HG02852 (cell line): ENCODE results near the gene EFCAB12.
"Not testable (repeated sequence)": the region's sequence is repeated elsewhere in the genome, so short reads cannot be mapped to it uniquely, and the experiment has no call there.

Source experiments
- ATAC-seq: cut with Tn5 transposase; IDR thresholded peaks from one replicate; pipeline ENCODE4 v1.9.1; 2021; ENCODE audit warnings: mild to moderate bottlenecking, moderate library complexity; ENCODE audit not compliant: unreplicated experiment

Gene EFCAB12

GRCh38 chr3:129421988-129422745 is 6.3 kb downstream of the EFCAB12 start:
- ATAC-seq, result no peak

GRCh38 chr3:129421236-129421883 is 7.1 kb downstream of the EFCAB12 start:
- ATAC-seq, result no peak

GRCh38 chr3:129419476-129419875 is 9.0 kb downstream of the EFCAB12 start:
- no peak for ATAC-seq

GRCh38 chr3:129418041-129418973 is 10.1 kb downstream of the EFCAB12 start:
- ATAC-seq, result no peak

GRCh38 chr3:129417326-129417725 is 11.1 kb downstream of the EFCAB12 start:
- no peak for ATAC-seq

- ATAC-seq, result no peak
These were observed 12.0 kb downstream of the EFCAB12 start for GRCh38 chr3:129416415-129416814.

GRCh38 chr3:129415830-129416229 is 12.6 kb downstream of the EFCAB12 start:
- ATAC-seq, result no peak

- ATAC-seq, result no peak
These were observed 13.1 kb downstream of the EFCAB12 start for GRCh38 chr3:129415378-129415777.

GRCh38 chr3:129413687-129414506 is 14.5 kb downstream of the EFCAB12 start:
- ATAC-seq, result peak; percentile 89

- not testable (repeated sequence) for ATAC-seq
These were observed 15.2 kb downstream of the EFCAB12 start for GRCh38 chr3:129413238-129413637.

GRCh38 chr3:129412542-129413198 is 15.8 kb downstream of the EFCAB12 start:
- ATAC-seq, result no peak

- ATAC-seq, result no peak
These were observed 17.5 kb downstream of the EFCAB12 start for GRCh38 chr3:129410971-129411370.

GRCh38 chr3:129409541-129409940 is 18.9 kb downstream of the EFCAB12 start:
- ATAC-seq, result no peak

- no peak for ATAC-seq
These were observed 23.8 kb downstream of the EFCAB12 start for GRCh38 chr3:129404610-129405009.

- no peak for ATAC-seq
These were observed 24.3 kb downstream of the EFCAB12 start for GRCh38 chr3:129404130-129404529.

GRCh38 chr3:129403450-129403849 is 25.0 kb downstream of the EFCAB12 start:
- ATAC-seq, result no peak

GRCh38 chr3:129402616-129403015 is 25.8 kb downstream of the EFCAB12 start:
- ATAC-seq, result no peak

- no peak for ATAC-seq
These were observed 26.2 kb downstream of the EFCAB12 start for GRCh38 chr3:129402210-129402609.

- ATAC-seq, result peak; percentile 11
These were observed 28.5 kb downstream of the EFCAB12 start for GRCh38 chr3:129399895-129400357.
